CD1c-positive myeloid dendritic cell (primary cell): ENCODE results near the gene CACNA2D2.

Experiments
- DNase-seq: peaks from one replicate; pipeline ENCODE4 v3.0.0-alpha.2; 2016; ENCODE audit errors: extremely low spot score

Gene CACNA2D2

GRCh38 chr3:50347187-50347813 is 156.1 kb downstream of the CACNA2D2 start:
- peak; percentile 87 for DNase-seq

DNA sequence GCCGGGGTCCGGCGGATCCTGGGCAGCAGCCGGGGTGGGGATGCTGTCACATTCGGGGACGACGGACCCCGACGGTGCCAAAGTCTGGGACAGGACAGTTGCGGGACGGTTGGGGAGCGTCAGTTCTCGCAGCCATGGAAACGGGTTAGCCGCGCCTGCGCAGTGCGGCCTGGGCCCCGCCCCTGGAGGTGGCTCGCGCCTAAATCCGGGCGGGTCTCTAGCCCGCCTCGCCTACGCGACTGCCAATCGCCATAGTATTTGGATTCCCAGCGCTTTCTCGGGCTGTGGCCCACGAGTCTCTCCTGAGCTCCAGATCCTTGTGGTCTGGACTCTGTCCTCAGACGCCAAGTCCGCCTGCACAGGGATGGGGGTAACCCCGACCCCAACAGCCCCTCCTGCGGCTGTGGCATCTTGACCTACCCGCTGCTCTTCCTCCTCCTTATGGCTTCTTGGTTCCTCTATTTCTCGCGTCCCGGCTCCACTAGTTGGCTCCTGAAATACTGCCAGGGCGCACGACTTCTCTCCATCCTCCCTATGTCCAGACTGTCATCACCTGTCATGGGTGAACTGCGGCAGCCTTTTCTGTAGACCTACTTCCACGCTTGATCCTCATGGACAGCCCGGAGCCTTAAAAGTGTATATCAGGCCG is 157.7 kb downstream of the CACNA2D2 start, which contains the start of gene ZMYND10:
Gene ZMYND10, minus strand, starts transcription at position 147 of the 649 bp plus-strand sequence. CDS start 153 bp downstream, outside the sequence.
- DNase-seq: peak; percentile 91

DNA sequence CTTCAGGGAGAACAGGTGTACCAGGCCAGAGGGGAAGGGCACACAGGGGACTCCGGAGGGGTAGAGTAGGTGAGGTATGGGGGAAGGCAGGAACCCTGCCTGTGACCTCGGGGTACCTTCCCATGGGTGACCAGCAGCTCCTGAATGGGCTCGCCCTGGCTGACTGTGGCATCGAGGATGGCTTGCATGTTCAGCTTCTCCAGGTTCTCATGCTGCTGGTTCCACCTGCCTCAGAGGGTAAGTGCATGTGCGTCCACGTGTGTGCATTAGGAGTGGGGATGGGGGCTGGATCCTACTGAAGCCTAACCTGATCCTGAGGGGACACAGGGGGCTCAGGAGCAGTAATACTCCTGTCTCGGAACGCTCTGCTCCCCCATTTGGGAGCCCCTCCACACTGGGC is 158.4 kb downstream of the CACNA2D2 start:
- DNase-seq: no peak

DNA sequence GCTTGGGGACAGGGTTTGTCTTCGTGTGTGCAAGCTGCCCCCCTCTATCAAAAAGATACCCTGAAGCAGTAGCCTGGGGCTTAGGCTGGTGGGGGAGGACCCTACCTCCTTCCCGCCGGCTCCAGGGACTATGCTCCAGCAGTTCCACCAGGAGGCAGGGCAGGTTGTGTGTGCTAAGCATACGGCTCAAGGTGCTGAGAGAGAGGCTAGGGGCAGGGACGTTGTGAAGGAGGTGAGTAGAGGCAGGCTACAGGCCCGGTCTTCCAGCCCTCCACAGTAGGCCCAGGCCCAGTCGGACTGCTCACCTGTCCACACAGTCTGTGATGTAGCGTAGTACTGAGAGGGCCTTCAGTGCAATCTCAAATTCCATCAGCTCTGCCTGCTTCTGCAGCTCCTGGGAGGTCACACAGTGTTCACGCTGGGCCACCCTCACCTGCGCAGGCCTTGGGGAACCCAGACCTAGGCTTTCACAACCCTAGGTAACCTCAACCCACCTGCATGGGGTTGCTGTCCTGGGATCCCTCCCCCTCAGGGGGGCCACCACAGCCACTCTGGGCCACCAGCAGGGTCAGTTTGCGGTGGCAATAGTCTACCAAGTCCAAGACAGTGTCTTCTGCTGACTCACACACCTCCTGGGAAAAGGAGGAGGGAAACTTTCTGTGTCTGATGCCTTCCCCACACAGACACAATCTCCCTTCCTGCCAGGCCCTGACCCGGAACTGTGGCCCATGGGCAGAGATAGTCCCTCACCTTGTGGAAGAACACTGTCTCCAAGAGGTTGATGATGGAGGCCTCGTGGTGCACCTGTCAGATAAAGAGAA is 160.4 kb downstream of the CACNA2D2 start:
- DNase-seq: no peak

- DNase-seq: no peak
Measured at GRCh38 chr3:50341996-50342650, 161.3 kb downstream of the CACNA2D2 start.

GRCh38 chr3:50341537-50341936 is 161.9 kb downstream of the CACNA2D2 start:
- no peak for DNase-seq

GRCh38 chr3:50340448-50341329 is 162.7 kb downstream of the CACNA2D2 start, which contains the start of gene RASSF1:
Gene RASSF1 (minus strand): TSS chr3:50340836. CDS start chr3:50340805, 31 bp downstream.
- peak; percentile 87 for DNase-seq

DNA sequence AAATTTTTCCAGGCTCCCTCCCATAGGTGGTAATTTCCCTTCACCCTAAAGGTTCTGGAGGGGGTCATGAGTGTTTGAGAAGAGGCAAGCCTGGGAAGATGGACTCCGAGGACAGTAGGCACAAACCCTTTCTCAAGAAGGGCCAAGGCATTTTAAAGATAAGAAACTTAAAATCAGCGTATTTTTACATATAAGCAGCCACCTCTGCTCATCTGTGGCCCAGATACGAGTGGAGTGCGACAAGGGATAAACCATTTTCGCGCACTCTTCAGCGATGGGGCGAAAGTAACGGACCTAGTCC is 163.3 kb downstream of the CACNA2D2 start:
- DNase-seq: no peak

- no peak for DNase-seq
Measured at GRCh38 chr3:50339485-50340146, 163.8 kb downstream of the CACNA2D2 start.

DNA sequence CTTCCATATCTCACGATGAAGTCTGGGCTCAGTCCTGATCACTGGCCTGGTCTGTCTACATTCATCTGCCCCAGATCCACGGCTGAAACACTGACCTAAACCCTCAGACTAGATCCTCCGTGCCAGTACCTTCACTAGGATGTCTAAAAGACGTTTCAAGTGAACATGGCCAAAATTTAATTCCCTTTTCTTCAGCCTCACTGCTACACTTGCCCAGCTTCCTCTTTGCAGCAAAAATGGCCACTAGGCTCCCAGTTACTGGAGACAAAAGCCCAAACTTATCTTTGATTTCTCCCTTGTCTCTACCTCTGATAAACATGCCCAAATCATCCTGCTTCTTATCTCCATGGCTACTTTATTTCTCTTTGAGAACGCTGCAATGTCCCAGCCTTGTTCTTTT is 164.5 kb downstream of the CACNA2D2 start:
- DNase-seq: peak; percentile 71

DNA sequence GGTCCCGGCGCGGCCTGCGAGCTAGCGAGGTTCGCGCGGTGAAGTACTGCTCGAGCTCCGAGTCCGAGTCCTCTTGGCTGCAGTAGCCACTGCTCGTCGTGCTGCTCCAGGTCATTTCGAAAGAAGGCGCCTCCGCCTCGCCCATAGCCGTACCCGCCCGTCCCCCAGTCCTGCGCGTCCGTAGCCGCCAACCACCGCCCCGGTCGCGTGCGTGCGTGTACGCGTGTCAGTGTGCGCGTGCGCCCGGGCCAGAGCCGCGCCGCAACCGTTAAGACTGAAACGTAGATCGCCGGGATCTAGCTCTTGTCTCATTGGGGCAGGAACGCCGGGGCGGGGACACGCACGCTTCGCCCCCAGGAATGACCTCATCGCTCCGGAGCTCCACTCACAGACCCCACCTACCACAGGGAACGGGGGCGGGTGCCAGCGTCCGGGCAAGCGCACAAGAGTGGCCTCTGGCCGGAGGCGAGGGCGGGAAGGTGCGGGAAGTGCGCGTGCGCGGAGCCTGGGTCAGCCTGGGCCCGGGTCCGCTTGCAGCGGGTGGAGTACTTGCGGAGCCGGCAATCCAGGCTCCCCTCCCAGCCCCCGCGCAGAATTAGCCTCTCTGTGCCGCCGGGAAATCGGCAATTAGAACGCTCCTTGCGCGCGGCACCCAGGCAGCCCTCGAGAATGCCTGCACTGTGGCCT is 166.1 kb downstream of the CACNA2D2 start:
- DNase-seq: peak; percentile 99

DNA sequence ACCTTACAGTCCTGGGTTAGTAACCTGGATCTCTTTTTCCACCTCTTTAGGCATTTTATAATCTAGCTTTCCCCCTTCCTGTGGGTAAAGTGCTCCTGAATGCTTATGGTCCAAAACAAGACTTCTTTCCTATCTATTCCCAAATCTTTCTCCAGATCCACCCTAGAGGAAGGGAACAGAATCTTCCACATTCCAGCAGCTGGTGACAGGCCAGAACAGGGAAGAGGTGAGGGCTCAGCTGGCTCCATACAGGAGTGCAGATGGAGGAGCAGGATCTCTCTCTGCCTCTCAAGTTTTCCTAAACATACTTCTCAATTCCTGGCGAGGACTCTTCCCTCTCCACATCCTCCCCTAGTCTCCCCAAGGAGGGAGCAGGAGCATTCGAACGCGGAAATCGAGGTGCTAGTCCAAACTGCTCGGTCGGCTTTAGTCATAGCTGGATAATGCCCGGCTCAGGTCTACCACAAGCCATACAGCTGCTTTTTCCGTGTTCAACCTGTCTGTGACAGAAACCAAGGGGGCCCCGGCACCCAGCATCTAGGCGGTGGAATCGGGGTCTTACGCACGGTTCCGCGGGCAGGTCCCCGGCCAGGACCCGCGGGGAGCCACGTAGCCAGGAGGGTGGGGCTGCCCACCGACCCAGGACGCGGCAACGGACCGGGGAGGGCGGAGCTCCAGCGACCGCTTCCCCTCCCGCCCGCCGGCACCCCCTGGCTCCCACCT is 166.8 kb downstream of the CACNA2D2 start:
- DNase-seq: no peak

- DNase-seq: no peak
Measured at GRCh38 chr3:50334339-50335075, 168.9 kb downstream of the CACNA2D2 start.

GRCh38 chr3:50333744-50334328 is 169.6 kb downstream of the CACNA2D2 start:
- DNase-seq: no peak

- no peak for DNase-seq
Measured at GRCh38 chr3:50331364-50331907, 172.0 kb downstream of the CACNA2D2 start.

- DNase-seq: no peak
Measured at GRCh38 chr3:50330330-50330729, 173.1 kb downstream of the CACNA2D2 start.

- peak; percentile 98 for DNase-seq
Measured at GRCh38 chr3:50327943-50328691, 175.3 kb downstream of the CACNA2D2 start, which contains the start of gene TUSC2. Gene TUSC2 (minus strand): TSS chr3:50328223. CDS start chr3:50328099, 124 bp downstream.
